GM18507 (cell line): ENCODE results near the gene MCC.

Experiments used
- DNase-seq: peaks from one replicate; pipeline ENCODE4 v3.0.0; 2011; ENCODE audit warnings: low read depth; ENCODE audit not compliant: insufficient read length; ENCODE audit errors: extremely low spot score
- FAIRE-seq: peaks from 2 replicates; lab custom pipeline; 2011; peaks lifted over from hg19 to GRCh38; lab: Jason Lieb, UNC

MCC gene

DNA sequence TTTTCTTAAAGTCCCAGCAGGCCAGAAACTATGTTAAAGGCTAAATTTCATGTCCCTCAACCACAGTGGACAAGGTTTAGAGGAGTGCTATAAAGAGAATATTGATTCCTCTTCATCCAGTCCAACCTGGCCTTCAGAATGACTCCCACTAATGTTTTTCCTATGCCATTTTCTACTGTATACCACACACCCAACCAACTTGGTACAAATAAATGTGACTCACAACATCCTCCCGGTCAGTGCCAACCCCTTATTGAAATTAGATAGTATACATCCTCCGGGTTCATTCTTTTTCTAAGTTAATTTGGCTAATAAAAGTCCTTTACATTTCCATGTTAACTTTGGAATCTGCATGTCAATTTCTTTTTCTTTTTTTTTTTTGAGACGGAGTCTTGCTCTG lies 268.6 kb downstream of the MCC start:
- FAIRE-seq (no peak), DNase-seq (no peak)

DNA sequence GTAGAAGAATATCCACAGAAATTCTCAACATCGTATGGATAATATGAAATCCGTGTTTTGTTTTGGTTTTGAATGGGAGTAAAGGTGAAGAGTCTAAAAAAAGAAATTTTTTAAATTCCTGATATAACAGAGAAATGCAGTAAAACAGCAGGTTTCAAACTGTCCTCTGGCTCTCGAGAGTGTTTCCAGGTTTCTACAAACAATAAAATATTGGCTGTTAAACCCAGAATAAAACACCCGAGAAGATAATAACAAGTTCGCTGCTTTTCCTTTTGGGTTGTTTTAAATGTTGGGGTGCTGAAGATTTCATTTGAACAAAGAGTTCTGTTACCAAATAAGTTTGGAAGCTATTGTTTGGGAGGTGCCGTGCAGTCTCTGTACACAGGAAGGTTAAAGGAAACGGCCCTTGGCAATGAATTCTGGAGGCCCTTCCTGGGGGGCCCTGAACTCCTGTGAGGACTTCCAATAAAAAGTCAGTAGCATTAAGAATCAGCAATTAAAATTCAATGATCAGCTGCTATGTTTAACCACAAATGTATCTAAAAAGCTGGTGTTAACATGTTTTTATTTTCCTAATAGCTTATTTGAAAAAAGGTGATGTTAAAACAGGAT lies 269.2 kb downstream of the MCC start:
- FAIRE-seq = no peak
- no peak for DNase-seq

DNA sequence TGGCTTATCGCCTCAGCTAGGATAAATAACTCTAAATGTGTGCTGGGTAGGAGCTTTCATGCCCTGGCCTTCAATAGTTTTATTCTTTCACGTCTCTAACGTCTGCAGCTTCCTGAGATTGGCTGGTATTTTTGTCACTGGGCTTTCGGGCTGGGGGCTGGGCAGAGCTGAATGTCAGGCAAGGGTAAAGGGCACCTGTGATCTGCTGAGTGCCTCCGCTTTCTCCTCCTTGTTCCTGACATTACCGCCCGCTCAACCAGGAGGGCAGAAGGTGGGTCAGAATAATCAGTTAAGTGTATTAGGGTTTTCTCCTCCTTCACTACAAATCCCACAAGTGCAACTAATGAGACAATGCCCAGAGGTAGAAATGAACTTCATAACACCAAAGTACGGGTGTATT lies 270.1 kb downstream of the MCC start:
- FAIRE-seq (no peak), DNase-seq (no peak)

DNA sequence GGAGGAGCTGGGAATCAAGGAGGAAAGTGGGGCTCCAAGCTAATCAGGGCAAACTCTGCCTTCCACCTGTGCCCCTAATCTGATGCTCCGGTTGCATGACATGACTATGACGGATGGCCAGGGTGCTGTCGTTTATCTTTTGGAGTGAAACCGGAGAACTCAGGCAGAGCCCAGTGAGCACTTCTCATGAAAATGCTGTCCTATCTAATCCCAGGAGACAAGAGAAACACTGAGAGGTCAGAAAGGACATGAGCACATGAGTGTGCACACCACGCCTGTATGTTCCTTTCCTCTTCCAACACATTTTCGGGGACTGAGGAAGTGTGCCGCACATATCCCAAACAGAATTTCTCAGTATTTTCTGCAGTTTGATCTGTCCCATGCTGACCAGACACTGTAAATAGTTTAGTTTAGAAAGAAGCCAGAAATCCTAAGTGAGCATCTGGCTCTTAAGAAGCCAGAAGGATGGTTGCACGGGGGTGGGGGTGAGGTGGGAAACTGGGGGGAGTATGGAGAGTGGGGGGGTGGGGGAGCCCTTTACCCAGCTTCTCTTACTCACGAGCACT lies 270.6 kb downstream of the MCC start:
- no peak for DNase-seq
- FAIRE-seq = no peak

DNA sequence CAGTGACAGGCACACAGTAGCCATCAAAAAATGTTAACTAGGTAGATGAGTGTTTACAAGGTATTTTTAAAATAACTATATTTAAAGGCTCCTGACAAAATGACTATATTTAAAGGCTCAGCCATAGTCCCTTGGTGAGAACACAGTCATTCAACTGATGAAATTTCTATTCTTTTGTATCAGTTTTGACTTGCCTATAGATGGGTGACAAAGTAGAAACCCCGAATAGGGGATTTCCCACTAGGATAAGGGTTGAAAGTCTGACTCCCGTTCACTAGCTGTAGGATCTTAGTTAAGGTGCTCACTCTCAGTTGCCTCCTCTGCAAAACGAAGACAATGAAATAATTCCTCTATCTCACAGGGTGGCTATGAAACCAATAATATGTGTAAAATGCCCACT lies 271.7 kb downstream of the MCC start:
- FAIRE-seq = no peak
- DNase-seq = no peak

DNA sequence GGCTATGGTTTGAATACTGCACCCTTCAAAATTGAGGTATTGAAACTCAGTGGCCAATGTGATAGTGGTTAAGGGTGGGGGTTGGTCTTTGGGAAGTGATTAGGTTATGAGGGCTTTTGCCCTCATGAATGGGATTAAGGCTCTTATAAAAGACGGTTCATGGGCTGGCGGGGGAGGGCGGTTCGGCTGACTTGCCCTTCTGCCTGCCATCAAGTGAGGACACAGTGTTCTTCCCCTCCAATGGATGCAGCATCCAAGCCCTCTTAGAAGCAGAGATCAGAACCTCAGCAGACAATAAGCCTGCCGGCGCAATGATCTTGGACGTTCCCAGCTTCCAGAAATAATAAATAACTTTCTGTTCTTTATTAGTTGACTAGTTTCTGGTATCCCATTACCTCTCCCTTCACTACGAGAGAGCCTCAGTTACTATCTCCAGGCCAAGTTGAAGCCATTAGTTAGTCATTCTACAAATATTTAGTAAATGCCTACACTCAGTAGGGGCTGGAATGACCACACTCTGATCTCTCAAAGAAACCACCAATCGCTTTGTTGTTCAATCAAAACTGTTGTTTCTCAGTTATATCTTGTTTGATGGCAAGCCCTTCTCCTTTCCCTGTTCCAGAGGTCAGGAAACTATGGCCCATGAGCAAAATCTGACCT lies 272.7 kb downstream of the MCC start:
- no peak for DNase-seq
- no peak for FAIRE-seq

DNA sequence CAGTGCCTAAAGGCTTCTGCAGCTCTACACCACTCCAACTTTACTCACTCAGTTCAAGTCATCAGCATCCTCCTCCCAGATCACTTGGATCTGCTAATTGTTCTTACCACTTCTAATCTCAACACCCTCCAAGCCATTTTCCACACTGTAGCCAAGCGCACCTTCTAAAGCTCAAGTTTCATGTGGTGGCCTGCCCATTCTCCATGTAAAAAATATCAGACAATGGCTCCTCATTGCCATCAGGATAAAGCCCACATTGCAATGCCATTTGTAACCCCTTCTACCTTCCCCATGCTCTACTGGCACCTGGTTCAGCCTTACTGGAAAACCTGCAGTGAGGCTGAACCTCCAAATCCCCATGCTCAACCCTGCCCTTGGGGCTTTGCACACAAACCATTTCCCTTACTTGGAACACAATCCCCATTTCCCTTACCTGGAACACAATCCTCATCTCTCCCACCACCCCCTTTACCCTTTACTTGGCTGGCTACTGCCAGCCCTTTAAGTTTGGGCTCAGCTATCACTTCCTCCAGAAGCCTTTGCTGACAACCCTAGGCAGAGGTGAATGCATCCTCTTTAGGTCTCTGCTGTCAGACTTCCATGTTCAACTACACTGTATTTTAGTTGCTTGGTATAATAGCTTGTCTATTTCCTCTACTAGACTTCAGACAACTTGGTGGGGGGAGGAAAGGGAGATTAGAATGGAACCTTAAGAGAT lies 273.5 kb downstream of the MCC start:
- FAIRE-seq (no peak), DNase-seq (no peak)

DNA sequence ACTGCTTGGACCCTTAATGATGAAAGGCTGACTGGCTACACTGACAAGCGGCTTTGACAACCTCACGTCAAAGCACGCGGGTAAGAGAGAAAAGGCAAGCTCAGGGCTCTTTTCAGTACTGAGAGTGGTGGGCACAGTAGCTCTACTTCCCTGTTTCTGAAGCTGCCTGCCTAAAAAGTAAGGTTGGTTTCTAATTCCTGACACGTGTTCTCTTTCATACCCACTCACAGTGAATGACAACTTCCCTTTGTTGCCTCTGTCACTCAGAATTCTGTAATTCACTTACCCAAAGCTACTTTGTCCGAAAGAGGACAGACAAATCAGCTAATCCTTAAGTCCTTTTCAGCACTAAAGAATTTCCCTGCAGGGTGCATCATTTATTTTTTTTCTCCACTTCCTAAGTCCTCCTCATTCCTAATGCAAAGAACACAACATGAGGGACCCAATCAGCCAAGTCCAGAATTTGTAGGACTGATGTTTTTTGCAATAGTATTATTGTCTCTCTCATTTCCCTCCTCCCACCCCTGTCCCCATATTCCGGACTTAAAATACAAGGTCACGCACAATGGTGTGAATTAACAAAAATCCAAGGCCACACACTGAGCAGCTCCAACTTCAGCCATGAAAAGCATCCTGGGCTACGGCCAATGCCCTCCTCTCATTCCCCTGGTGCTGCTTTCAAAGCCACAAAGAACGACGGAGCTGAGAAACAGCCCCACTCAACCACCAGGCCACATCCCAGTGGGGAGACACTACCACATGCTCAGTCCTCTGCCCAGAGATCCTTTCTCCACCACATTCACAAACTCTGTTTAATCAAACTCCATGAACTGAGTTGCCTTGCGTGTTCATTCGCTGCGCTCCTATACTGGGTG lies 274.5 kb downstream of the MCC start:
- DNase-seq = no peak
- FAIRE-seq = peak; percentile 56

DNA sequence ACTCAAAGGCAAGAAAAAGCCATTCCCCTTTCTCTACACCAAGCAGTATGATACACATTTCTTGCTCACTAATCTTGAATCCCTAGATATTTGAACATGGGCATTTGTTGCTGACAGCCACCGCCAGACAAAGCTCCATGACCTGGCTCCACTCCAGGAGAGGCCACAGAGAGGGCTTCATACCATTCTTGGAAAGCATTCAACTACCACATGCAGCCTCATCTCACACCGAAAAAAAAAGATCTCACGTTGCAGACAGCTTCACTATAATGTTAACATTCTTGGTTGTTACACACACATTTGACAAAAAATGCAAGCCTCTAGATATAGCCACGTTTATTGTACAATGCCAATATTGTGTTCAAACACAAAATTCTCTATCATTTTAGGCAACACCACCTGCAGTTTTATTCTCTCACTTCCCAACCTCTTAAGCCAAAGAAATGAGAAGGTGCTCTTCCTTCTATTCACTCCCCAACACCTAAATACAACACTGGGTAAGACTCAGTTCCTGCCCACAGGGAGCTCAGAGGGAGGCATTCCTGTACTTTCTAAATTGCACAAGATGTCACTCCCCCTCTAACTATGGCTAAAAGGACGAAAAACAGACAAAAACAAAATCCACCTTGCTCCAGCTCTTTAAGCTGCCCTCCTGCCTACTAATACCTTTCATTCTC lies 275.9 kb downstream of the MCC start:
- no peak for FAIRE-seq
- DNase-seq = no peak

DNA sequence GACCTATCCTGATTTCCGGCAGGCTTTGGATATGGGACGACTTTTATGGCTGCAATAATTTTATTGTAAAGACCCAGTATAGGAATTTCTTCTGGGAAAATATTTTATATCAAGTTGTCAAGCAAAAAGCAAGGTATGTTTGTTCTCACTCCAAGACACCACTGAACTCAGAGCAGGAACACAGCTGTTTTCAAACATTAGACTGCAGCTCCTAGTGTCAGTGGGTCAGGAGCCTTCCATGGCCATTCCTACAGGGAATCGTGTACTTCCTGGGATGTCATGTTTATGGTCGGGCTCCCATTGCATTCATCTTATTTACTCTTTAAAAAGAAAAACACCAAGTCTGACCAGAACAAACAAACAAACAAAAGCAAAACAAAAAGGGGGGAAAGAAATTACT lies 278.8 kb downstream of the MCC start:
- no peak for DNase-seq
- no peak for FAIRE-seq

DNA sequence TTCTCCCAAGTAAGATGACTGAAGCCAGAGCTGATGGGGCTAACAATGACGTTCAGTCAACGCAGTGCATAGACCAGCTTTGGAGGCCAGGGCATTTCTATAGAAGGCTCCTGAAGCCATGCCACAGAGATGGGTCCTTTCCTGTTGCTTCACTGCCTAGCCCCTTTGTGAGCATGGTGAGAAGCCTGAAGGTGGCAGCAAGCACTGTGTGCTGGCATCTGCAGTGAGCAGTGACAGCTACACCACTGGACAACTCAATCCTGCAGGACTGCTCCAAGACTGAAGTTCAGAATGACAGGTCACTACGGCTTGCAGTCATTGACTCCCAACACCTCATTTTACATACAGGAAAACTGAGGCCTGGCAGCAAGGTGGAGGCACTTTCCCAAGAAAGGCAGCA lies 282.4 kb downstream of the MCC start:
- no peak for DNase-seq
- FAIRE-seq = no peak

DNA sequence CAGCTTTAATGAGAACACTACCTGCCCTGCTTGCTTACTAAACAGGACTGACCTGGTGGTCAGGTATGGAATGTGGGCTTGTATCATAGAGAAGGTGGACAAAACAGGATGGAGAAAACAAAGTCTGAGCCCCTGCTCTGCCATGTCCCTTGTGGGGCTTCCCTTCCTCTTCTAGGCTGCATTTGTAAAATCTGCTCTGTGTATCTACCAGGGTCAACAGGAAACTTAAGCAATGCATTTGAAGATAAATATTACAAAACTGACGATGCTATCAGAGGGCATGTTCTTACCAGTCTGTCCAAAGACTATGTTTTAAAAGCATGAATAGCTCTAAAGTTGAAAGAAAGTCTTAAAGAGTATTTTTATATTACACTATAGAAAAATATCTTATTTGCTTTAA lies 282.9 kb downstream of the MCC start:
- FAIRE-seq = no peak
- DNase-seq = no peak

DNA sequence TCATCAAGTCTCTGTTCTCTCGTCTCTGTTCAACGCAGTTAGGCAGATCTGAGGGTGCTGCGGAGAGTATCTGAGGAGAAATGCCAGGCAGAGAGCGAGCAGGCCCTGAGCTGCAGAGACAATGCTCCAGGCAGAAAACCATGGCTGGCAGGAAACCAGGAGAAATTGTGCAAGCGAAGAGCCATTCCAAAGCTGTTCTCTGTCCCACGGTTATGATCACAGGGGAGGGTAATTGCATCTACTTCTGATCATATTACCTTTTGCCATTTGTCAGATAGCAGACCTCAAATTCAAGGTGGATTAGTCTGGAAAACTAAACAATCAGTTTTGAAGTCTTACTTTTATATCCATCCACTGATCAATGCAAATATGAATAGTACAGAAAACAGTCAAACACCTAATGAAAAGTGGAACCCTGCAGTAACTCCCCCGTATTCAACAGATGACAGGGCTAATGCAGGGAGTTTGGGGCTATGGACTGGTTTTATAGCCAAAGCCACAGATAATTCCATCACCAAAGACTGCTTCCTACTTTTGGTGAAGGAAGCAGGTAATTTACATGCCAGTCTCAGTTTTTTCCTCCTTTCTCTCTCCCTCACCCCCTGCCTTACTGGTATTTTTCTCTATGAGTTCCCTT lies 283.6 kb downstream of the MCC start:
- no peak for DNase-seq
- no peak for FAIRE-seq

DNA sequence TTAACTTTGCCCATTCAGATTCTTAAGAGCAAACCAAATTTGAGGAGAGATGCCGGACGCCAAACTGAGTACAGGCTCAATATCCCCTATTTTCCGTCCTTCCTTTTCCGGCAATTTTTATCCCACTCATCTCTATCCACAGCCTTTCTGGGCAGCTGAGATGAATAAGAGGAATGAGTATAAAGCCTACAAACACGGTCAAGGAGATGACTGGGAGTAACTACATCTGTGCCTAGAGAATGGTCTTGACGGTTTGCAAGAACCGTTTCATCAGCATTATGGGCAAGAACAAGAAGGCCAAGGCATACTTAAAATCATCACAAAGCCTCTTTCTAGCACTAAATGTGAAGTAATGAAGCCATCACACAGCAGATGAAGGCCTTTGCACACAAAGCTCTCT lies 284.3 kb downstream of the MCC start:
- no peak for FAIRE-seq
- DNase-seq = no peak

DNA sequence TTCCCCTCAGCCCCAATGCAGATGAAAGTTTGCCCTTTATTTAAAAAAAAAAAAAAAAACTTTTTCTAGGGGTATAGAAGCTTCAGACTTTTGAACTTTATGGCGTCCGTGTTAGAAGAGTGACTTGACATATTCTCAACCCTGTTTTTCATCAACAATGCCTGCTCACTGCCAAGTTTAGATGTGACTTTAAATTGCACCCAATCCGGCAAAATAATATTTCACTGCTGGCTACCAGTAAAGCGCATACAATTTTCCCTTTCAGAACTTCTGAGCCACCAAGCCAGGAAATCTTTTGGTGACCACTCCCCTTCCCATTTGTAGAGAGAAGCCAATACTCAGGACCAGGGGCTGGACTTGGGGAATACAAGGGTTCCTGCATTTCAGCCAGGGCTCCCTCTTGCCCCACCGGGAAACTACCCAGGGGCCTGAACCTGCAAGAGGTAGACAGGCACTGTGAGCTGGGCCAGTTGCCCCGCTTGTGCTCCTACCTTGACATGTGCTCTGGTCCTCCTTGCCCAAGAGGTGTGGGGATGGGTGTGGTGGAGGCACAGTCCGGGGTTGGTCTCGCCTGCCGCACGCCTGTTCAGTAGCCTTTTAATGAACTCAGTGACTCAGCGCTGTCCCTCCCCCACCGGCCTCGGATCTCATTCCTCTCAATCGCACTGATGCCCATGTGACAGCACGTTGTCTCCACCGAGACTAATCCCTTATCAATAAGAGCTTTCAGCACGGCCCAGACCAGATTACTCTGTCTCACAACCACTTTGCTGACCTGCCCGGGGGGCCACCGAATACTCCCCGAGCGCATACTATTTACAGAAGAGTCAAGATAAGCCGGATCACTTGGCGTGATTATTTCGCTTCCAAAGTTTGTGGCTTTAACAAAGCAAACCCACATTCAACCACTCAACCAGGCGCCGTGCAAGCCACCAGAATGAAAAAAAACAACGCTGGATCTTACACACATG lies 285.2 kb downstream of the MCC start:
- FAIRE-seq (no peak), DNase-seq (no peak)

DNA sequence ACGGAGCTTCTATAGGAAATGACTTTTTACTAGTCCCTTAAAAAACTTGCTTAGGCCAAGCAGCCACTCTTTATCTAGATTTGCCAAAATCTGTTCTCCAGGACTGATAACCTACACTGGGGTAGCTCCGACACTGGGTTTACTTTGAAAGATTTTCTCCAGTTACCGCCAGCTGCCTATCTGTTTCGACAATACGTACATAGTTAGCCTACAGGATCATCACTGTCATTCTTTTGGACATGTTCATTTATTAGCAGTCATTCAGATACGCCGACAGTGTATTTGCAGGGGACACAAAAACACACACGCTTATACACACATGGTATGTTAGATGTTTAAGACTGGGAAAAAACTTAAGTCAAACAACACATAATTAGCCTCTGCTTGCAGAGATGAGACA lies 286.0 kb downstream of the MCC start:
- no peak for FAIRE-seq

DNA sequence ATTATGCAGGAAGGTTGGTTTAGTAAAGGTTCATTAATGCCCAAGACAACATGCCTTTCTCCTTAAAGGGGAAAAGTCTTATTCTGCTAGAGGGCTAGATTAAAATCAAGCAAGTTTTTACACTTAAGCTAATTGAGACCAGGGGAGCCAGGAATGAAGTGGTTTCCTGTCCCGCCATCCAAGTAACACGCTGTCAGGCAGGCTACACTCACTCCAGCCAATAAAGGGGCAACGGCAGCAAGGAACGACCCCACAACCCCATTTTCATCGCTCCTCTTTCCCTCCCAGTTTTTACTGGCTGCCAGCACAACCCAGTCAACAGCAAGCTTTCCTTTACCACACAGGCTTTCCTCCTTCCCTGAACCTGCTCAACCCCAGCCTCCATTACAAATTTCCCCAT lies 286.5 kb downstream of the MCC start:
- FAIRE-seq (no peak), DNase-seq (no peak)

More for the DNA sequence above, 286.0 kb downstream of the MCC start:
- DNase-seq = no peak
